ENCODE results near the gene DMRT3. TPM values are rescaled to one million over a fixed set of nuclear protein-coding genes. Genes with fewer than 3 reads are reported as not detected.

Gene DMRT3
- total and polyA plus RNA-seq, 10 of the 15 experiments (the other 5 are each of a cell fraction or from before 2014, with no cell fraction given): 0.06 to 0.11 TPM; not detected in 8

GRCh38 chr9:952546-952945 lies 23.9 kb upstream of the DMRT3 start:
- H3K27me3 ChIP-seq (replicated peaks in 1 of 2; ENCODE audit: control insufficient read depth in 2 of 2, insufficient read depth in 2 of 2, low read length in 1 of 2): peaks cover 1 to 2% of the 10 kb centered on the region in 2 experiments; a peak in 2 of 4 replicates
- no peak overlapping the region for H3K4me2 ChIP-seq (ENCODE audit: control insufficient read depth, insufficient read depth)
- no peak for TF ChIP-seq MYC (IDR thresholded peaks at IDR 0.05; ENCODE audit: insufficient read depth, insufficient read length, insufficient replicate concordance, low read length, severe bottlenecking)
- no peak for TF ChIP-seq BHLHE40 (IDR thresholded peaks at IDR 0.05; ENCODE audit: borderline replicate concordance in 1 of 2, low read depth in 2 of 2, low read length in 1 of 2)
- TF ChIP-seq ZBED1 (IDR thresholded peaks at IDR 0.05; ENCODE audit: borderline replicate concordance): no peak
- TF ChIP-seq PML (IDR thresholded peaks at IDR 0.05; ENCODE audit: low read length): no peak
- no peak for TF ChIP-seq SUZ12 (IDR thresholded peaks at IDR 0.05; ENCODE audit: unreplicated experiment)
- TF ChIP-seq E2F8 (IDR thresholded peaks at IDR 0.05; ENCODE audit: low read depth, partially characterized antibody): no peak
- TF ChIP-seq SMAD1 (IDR thresholded peaks at IDR 0.05; ENCODE audit: low read depth, partially characterized antibody): no peak
- TF ChIP-seq SKIL (IDR thresholded peaks at IDR 0.05; ENCODE audit: low read depth, poor library complexity, severe bottlenecking): no peak
- no peak for TF ChIP-seq CHD4 (IDR thresholded peaks at IDR 0.05)
- no peak for TF ChIP-seq JUNB (IDR thresholded peaks at IDR 0.05)
- no peak for TF ChIP-seq TARDBP (IDR thresholded peaks at IDR 0.05; ENCODE audit: borderline replicate concordance)
- no peak for TF ChIP-seq TBL1XR1 (IDR thresholded peaks at IDR 0.05; ENCODE audit: low read depth, low read length)
- TF ChIP-seq ZNF217 (IDR thresholded peaks at IDR 0.05): no peak
- no peak for TF ChIP-seq NR2C1 (IDR thresholded peaks at IDR 0.05)
- TF ChIP-seq FOXK2 (IDR thresholded peaks at IDR 0.05): no peak
- no peak for TF ChIP-seq KDM1A (IDR thresholded peaks at IDR 0.05; ENCODE audit: borderline replicate concordance)
- ChIA-PET CTCF (interaction anchor here (1.2 to 1.4 kb wide), 2 partner anchors 24 kb away, joined by 3 to 4 read pairs; no protein-coding TSS in a partner anchor), RAD21 (ENCODE audit: unreplicated experiment) (no interaction called here), POLR2A (no interaction called here), SMC1A (ENCODE audit: uncharacterized antibody, unreplicated experiment) (interaction anchor here (0.6 kb wide), 1 partner anchor 34 kb away, joined by 4 read pairs; no protein-coding TSS in a partner anchor)
- 11% methylated on average over 4 of the region's 4 CpGs for WGBS (ENCODE audit: insufficient coverage, insufficient replicate concordance, low lambda C conversion rate, missing lambda C conversion rate)
- intact Hi-C loops (cut with micrococcal nuclease; ENCODE audit: unreplicated experiment): no loop called here
- no peak overlapping the region for H2AFZ ChIP-seq (ENCODE audit: control insufficient read depth, low read depth, low read length)
- H3K9ac ChIP-seq (ENCODE audit: control insufficient read depth, insufficient read depth, low read length): no peak overlapping the region
- H4K20me1 ChIP-seq (ENCODE audit: control insufficient read depth, insufficient read depth): no peaks in the 10 kb centered on the region
- no peaks in the 10 kb centered on the region for H3K79me2 ChIP-seq (ENCODE audit: control insufficient read depth, insufficient read depth, low read length)
- no TSS peak for BruUV-seq (replicated peaks)
- ATAC-seq: no peak
- no peak for FAIRE-seq
- no peaks in the 10 kb centered on the region for H3K4me1 ChIP-seq (ENCODE audit: control insufficient read depth, insufficient read depth, low read length)
- no peak overlapping the region for H3K27ac ChIP-seq (ENCODE audit: control insufficient read depth, insufficient read depth)
- in situ Hi-C loops (cut with MboI): no loop called here
- H3K4me3 ChIP-seq: no peak overlapping the region
- DNase-seq (ENCODE audit: low read depth, low spot score): no peak
- H3K9me3 ChIP-seq (replicated peaks; ENCODE audit: control insufficient read depth, insufficient read depth, low read length): no peaks in the 10 kb centered on the region
- H3K36me3 ChIP-seq (ENCODE audit: control insufficient read depth in 2 of 2, insufficient read depth in 2 of 2, low read length in 1 of 2): no peaks in the 10 kb centered on the region

All from GM12878 (cell line).